DND-41 (cell line): Measurements from ENCODE around the gene MGME1.
"Not testable (repeated sequence)": the region's sequence is repeated elsewhere in the genome, so short reads cannot be mapped to it uniquely, and the experiment has no call there.

Experiments
- ATAC-seq: fragments of 200-7000 bp; cut with Tn5 transposase; 3 replicates; pipeline ENCODE4 v1.9.1; 2021; ENCODE audit warnings: low read depth; ENCODE audit not compliant: insufficient read depth
- DNase-seq: peaks from one replicate; pipeline ENCODE4 v3.0.0-alpha.2; 2020
- H2AFZ ChIP-seq: 2 replicates; pipeline ENCODE4 v1.6.0; 2012; ENCODE audit warnings: low read depth, low read length
- H3K27ac ChIP-seq: 2 replicates; pipeline ENCODE4 v1.5.1; 2012; ENCODE audit warnings: low read length, inconsistent platforms
- H3K27me3 ChIP-seq: fragments of 200-600 bp; sonication (generic); 2 replicates; pipeline ENCODE4 v1.6.0; 2012; ENCODE audit warnings: low read length, mild to moderate bottlenecking, inconsistent platforms; ENCODE audit not compliant: insufficient read depth, poor library complexity
- H3K36me3 ChIP-seq: 2 replicates; pipeline ENCODE4 v1.5.1; 2012; ENCODE audit warnings: low read length, inconsistent platforms; ENCODE audit not compliant: insufficient read depth
- H3K4me1 ChIP-seq: 2 replicates; pipeline ENCODE4 v1.5.1; 2012; ENCODE audit warnings: mild to moderate bottlenecking, low read length; ENCODE audit not compliant: insufficient read depth
- H3K4me2 ChIP-seq: 2 replicates; pipeline ENCODE4 v1.6.0; 2012; ENCODE audit warnings: mild to moderate bottlenecking, moderate library complexity, low read length, inconsistent platforms; ENCODE audit not compliant: insufficient read depth
- H3K4me3 ChIP-seq, 2 experiments: fragments of 200-600 bp in 1 of 2; shearing (Covaris generic) in 1 of 2; 2 replicates each; pipeline ENCODE4 v1.5.1; 2012 to 2016; ENCODE audit warnings: inconsistent platforms in 2 of 2, low read length in 2 of 2, mild to moderate bottlenecking in 2 of 2, low read depth in 1 of 2, moderate library complexity in 1 of 2
- H3K79me2 ChIP-seq: 2 replicates; pipeline ENCODE4 v1.6.0; 2012; ENCODE audit warnings: low read length, inconsistent platforms; ENCODE audit not compliant: insufficient read depth
- H3K9ac ChIP-seq: 2 replicates; pipeline ENCODE4 v1.6.0; 2012; ENCODE audit warnings: low read depth, mild to moderate bottlenecking, inconsistent platforms, low read length, moderate library complexity
- H3K9me3 ChIP-seq: 2 replicates; pipeline ENCODE4 v1.5.1; 2012; ENCODE audit warnings: low read length, moderate library complexity, mild to moderate bottlenecking, inconsistent platforms; ENCODE audit not compliant: insufficient read depth, severe bottlenecking
- H4K20me1 ChIP-seq: 2 replicates; pipeline ENCODE4 v1.6.0; 2012; ENCODE audit warnings: low read length; ENCODE audit not compliant: insufficient read depth
- CTCF ChIP-seq: IDR thresholded peaks from 2 replicates; pipeline ENCODE4 v1.5.1; 2012; ENCODE audit warnings: borderline replicate concordance, low read length, moderate library complexity, mild to moderate bottlenecking; ENCODE audit not compliant: poor library complexity, severe bottlenecking; ENCODE audit errors: extremely low read depth
- EZH2 ChIP-seq: IDR thresholded peaks from 3 replicates; pipeline ENCODE4 v1.6.1; 2012; ENCODE audit warnings: borderline replicate concordance, low read depth, mild to moderate bottlenecking, moderate library complexity, low read length, inconsistent platforms; ENCODE audit not compliant: severe bottlenecking

Gene MGME1

GRCh38 chr20:17959257-17959627 lies 9.6 kb upstream of the MGME1 start:
- no peak overlapping the region for H2AFZ ChIP-seq
- ATAC-seq (no peak), DNase-seq (no peak)
- peaks cover 95% of the 10 kb centered on the region for H3K36me3 ChIP-seq
- H3K9me3 ChIP-seq: no peaks in the 10 kb centered on the region
- H4K20me1 ChIP-seq: peaks cover 99% of the 10 kb centered on the region
- no peak for TF ChIP-seq EZH2
- no peak for TF ChIP-seq CTCF
- H3K4me1 ChIP-seq: peaks cover 55% of the 10 kb centered on the region
- no peak overlapping the region for H3K4me3 ChIP-seq
- peak overlapping the region; percentile 26; the same call in 1 of the 2 replicates for H3K4me2 ChIP-seq
- no peaks in the 10 kb centered on the region for H3K27me3 ChIP-seq
- H3K9ac ChIP-seq: no peak overlapping the region
- peak overlapping the region; percentile 25; the same call in 1 of the 2 replicates for H3K27ac ChIP-seq
- H3K79me2 ChIP-seq: peaks cover 100% of the 10 kb centered on the region

- H3K9me3 ChIP-seq, ATAC-seq, H3K27me3 ChIP-seq, H3K4me3 ChIP-seq, H3K9ac ChIP-seq, H2AFZ ChIP-seq, H3K27ac ChIP-seq, DNase-seq: not testable (repeated sequence)
- peaks cover 67% of the 10 kb centered on the region for H3K4me1 ChIP-seq
- peak overlapping the region; percentile 45; the same call in 1 of the 2 replicates for H3K4me2 ChIP-seq
- H3K79me2 ChIP-seq: peaks cover 100% of the 10 kb centered on the region
- peaks cover 99% of the 10 kb centered on the region for H4K20me1 ChIP-seq
- H3K36me3 ChIP-seq: peaks cover 95% of the 10 kb centered on the region
Observed at GRCh38 chr20:17960400-17960885, 8.4 kb upstream of the MGME1 start.

- H3K4me3 ChIP-seq: no peak overlapping the region
Observed at GRCh38 chr20:17960927-17961586, 7.8 kb upstream of the MGME1 start.

More at GRCh38 chr20:17960927-17961586, 7.8 kb upstream of the MGME1 start:
- Histone ChIP-seq H3K4me2 (peak overlapping the region; percentile 45; the same call in 1 of the 2 replicates), H3K9ac (peak overlapping the region; percentile 24), H4K20me1 (peaks cover 99% of the 10 kb centered on the region), H3K9me3 (no peaks in the 10 kb centered on the region), H3K36me3 (peaks cover 95% of the 10 kb centered on the region), H2AFZ (no peak overlapping the region), H3K27ac (peak overlapping the region; percentile 26; the same call in 1 of the 2 replicates), H3K79me2 (peaks cover 100% of the 10 kb centered on the region), H3K27me3 (no peaks in the 10 kb centered on the region), H3K4me1 (peaks cover 73% of the 10 kb centered on the region)
- ATAC-seq: no peak
- no peak for DNase-seq
- TF ChIP-seq CTCF (no peak), EZH2 (no peak)
